GM18526 (cell line): Measurements from ENCODE around the gene ZMIZ1.

Experiments
- POLR2A ChIP-seq: IDR thresholded peaks from 3 replicates; pipeline ENCODE4 v1.6.1; 2011; ENCODE audit not compliant: insufficient read length; ENCODE audit errors: extremely low read depth

Gene ZMIZ1, protein sequence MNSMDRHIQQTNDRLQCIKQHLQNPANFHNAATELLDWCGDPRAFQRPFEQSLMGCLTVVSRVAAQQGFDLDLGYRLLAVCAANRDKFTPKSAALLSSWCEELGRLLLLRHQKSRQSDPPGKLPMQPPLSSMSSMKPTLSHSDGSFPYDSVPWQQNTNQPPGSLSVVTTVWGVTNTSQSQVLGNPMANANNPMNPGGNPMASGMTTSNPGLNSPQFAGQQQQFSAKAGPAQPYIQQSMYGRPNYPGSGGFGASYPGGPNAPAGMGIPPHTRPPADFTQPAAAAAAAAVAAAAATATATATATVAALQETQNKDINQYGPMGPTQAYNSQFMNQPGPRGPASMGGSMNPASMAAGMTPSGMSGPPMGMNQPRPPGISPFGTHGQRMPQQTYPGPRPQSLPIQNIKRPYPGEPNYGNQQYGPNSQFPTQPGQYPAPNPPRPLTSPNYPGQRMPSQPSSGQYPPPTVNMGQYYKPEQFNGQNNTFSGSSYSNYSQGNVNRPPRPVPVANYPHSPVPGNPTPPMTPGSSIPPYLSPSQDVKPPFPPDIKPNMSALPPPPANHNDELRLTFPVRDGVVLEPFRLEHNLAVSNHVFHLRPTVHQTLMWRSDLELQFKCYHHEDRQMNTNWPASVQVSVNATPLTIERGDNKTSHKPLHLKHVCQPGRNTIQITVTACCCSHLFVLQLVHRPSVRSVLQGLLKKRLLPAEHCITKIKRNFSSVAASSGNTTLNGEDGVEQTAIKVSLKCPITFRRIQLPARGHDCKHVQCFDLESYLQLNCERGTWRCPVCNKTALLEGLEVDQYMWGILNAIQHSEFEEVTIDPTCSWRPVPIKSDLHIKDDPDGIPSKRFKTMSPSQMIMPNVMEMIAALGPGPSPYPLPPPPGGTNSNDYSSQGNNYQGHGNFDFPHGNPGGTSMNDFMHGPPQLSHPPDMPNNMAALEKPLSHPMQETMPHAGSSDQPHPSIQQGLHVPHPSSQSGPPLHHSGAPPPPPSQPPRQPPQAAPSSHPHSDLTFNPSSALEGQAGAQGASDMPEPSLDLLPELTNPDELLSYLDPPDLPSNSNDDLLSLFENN

GRCh38 chr10:79068562-79069324 is at the start of gene ZMIZ1:
Gene ZMIZ1 (plus strand): TSS chr10:79068966. CDS start chr10:79201633, 132,667 bp downstream.
- peak; percentile 39 for TF ChIP-seq POLR2A

DNA sequence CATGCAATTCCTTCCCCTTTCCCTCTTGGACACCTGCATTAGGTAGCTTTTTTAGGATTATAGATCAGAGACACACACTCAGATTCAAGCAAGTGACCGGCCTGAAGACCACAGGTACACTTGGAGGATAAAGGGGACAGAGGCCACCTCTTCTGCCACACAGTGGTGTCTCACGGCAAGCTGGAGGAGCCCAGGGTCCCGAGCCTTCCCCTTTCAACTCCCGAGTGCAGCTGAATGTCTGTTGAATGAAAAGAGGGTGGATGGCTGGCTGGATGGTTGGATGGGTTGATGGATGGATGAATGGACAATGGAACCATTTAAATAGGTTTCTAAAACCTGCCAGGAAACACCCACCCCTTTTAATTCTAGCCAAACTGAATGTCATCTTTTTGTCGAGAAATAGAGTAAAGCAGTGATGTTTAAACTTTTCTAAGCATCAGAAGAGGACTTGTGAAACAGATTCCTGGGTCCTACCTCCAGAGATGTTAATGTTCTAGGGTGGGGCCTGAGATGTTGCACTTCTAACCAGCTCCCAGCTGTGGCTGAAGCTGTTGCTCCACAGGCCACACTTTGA is 49.2 kb upstream of the ZMIZ1 start:
- no peak for TF ChIP-seq POLR2A

DNA sequence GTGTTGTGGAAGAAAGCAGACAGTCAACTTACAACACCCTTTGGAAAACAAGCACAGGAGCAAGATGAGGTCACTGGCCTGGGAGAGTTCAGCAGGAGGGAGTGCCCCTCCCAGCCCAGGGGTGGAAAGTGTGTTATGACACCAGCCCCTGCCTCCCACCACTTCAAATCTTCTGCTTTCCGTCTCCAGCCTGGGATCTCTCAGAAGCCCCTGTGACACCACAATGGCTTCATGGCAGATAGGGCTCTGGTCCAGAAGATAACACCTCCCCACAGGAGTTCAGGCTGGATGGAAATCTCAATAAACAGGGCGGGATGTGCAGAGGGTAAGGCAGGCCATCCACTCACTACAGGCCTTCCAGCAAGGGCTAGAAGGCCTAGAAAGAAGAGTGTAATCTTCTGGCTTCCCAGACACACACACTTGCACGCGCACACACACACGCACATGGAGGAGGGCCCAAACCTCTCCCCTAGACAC is 48.7 kb upstream of the ZMIZ1 start:
- TF ChIP-seq POLR2A, result no peak

- no peak for TF ChIP-seq POLR2A
Observed at GRCh38 chr10:79020605-79021004, 48.2 kb upstream of the ZMIZ1 start.

GRCh38 chr10:79021331-79021907 is 47.3 kb upstream of the ZMIZ1 start:
- no peak for TF ChIP-seq POLR2A

GRCh38 chr10:79021948-79022499 is 46.7 kb upstream of the ZMIZ1 start:
- TF ChIP-seq POLR2A, result no peak

DNA sequence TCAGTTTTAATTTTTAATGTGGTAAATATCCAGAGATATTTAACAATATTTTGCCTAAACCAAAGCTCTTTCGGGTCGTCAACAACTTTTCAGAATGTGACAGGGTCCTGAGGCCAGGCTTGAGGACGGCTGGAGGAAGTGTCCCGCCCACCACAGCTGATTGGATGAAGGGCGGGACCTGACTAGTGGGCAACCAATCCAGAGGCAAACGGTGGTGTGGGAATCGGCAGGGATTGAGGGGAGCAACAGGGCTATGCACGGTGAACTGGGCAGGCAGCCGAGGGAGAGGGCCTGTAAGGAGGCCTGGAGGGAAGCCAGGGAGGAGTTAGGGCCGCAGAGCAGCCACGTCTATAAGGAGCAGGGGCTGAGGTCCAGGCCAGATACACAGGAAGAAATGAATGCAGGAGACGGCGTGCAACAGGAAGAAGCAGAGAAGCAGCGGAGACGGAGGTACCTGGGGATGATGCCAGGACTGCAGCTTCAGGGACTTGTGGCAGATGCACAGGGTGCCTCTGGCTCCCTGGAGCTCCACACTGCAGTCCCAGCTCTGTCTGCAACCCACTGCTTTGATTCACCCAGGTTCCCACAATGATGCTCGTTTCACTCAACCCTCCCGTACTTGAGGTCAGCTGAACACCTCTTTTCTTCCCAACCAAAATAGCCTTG is 46.1 kb upstream of the ZMIZ1 start:
- no peak for TF ChIP-seq POLR2A

- TF ChIP-seq POLR2A, result no peak
Observed at GRCh38 chr10:79023240-79024162, 45.3 kb upstream of the ZMIZ1 start.

- no peak for TF ChIP-seq POLR2A
Observed at GRCh38 chr10:79024296-79024695, 44.5 kb upstream of the ZMIZ1 start.

- no peak for TF ChIP-seq POLR2A
Observed at GRCh38 chr10:79024720-79025198, 44.0 kb upstream of the ZMIZ1 start.

GRCh38 chr10:79025199-79025832 is 43.5 kb upstream of the ZMIZ1 start:
- no peak for TF ChIP-seq POLR2A

DNA sequence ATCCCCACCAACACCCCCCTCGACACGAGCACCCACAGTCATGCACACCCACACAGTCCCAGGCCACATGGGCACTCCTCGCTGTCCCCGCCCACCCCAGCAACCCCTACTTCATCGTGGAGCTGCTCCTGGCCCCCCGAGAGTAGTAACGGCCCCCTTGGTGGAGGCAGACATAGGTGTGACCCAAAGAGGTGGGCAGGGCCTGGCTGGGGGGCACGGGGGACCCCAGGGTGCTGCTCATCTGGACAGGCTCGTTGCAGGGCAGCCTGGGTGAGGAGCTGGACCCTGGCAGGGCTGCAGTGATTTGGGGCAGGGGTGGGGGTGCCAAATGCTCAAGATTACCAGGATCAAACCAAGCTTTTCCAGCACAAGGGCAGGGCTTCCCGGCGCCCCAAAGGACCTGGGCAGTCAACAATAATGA is 42.4 kb upstream of the ZMIZ1 start:
- TF ChIP-seq POLR2A, result no peak
